HepG2 (cell line): ENCODE data around the gene DENND10. TPM values are rescaled to one million over a fixed set of nuclear protein-coding genes. Genes with fewer than 3 reads are reported as not detected.
A peak's percentile ranks its signal among the peaks of the same experiment; 100 is the strongest.

Source experiments
- CENPBD1 ChIP-seq: sonication (generic); formaldehyde crosslinking; IDR thresholded peaks from 2 replicates; pipeline ENCODE4 v1.8.0; 2022; ENCODE audit warnings: missing genetic modification reagents, low read depth, mild to moderate bottlenecking, borderline replicate concordance
- CERS6 ChIP-seq: sonication (generic); formaldehyde crosslinking; IDR thresholded peaks from 2 replicates; pipeline ENCODE4 v1.5.0; 2020; ENCODE audit warnings: missing genetic modification reagents
- FLYWCH1 ChIP-seq: sonication (generic); formaldehyde crosslinking; IDR thresholded peaks from 2 replicates; pipeline ENCODE4 v1.8.1; 2023; ENCODE audit warnings: mild to moderate bottlenecking, missing genetic modification reagents
- NFIC ChIP-seq: IDR thresholded peaks from 2 replicates; pipeline ENCODE4 v1.6.1; 2012; ENCODE audit warnings: mild to moderate bottlenecking, low read length, inconsistent platforms
- POGZ ChIP-seq: sonication (generic); formaldehyde crosslinking; IDR thresholded peaks from 2 replicates; pipeline ENCODE4 v1.4.0; 2020; ENCODE audit warnings: mild to moderate bottlenecking, missing genetic modification reagents
- TCF7L2 ChIP-seq: IDR thresholded peaks from 2 replicates; pipeline ENCODE4 v1.6.1; 2011; ENCODE audit warnings: mild to moderate bottlenecking, low read depth, low read length, moderate library complexity
- YY1 ChIP-seq: IDR thresholded peaks from 2 replicates; pipeline ENCODE4 v1.6.1; 2011; ENCODE audit warnings: low read length, low read depth, moderate library complexity, mild to moderate bottlenecking; ENCODE audit not compliant: insufficient read depth, insufficient replicate concordance
- ZFP36L2 ChIP-seq: sonication (generic); formaldehyde crosslinking; IDR thresholded peaks from 2 replicates; pipeline ENCODE4 v1.4.0; 2020; ENCODE audit warnings: missing genetic modification reagents
- ZNF138 ChIP-seq: sonication (generic); formaldehyde crosslinking; IDR thresholded peaks from 2 replicates; pipeline ENCODE4 v1.5.0; 2020; ENCODE audit warnings: mild to moderate bottlenecking, low read depth, missing genetic modification reagents
- ZNF205 ChIP-seq: IDR thresholded peaks from 2 replicates; pipeline ENCODE4 v1.6.1; 2018; ENCODE audit warnings: missing biosample characterization, missing genetic modification reagents
- ZNF225 ChIP-seq: sonication (generic); formaldehyde crosslinking; IDR thresholded peaks from 2 replicates; pipeline ENCODE4 v1.4.0; 2020; ENCODE audit warnings: mild to moderate bottlenecking, missing genetic modification reagents
- ZNF407 ChIP-seq: sonication (generic); formaldehyde crosslinking; IDR thresholded peaks from one replicate; pipeline ENCODE4 v1.5.1; 2020; ENCODE audit warnings: mild to moderate bottlenecking, missing genetic modification reagents; ENCODE audit errors: not compliant biosample characterization
- ZNF441 ChIP-seq: sonication (generic); formaldehyde crosslinking; IDR thresholded peaks from 2 replicates; pipeline ENCODE4 v1.7.0; 2021; ENCODE audit warnings: missing genetic modification reagents, borderline replicate concordance
- ZNF609 ChIP-seq: sonication (generic); formaldehyde crosslinking; IDR thresholded peaks from 2 replicates; pipeline ENCODE4 v1.4.0; 2020; ENCODE audit warnings: mild to moderate bottlenecking, missing genetic modification reagents, borderline replicate concordance
- ZNF616 ChIP-seq: sonication (generic); formaldehyde crosslinking; IDR thresholded peaks from 2 replicates; pipeline ENCODE4 v1.5.0; 2020; ENCODE audit warnings: low read depth, mild to moderate bottlenecking, missing genetic modification reagents
- ZNF768 ChIP-seq: sonication (generic); formaldehyde crosslinking; IDR thresholded peaks from 2 replicates; pipeline ENCODE4 v1.4.0; 2020; ENCODE audit warnings: missing genetic modification reagents
- polyA plus RNA-seq, 8 experiments: library from polyadenylated mRNA; depleted of rRNA in 3 of 8; stranded (reverse) in 7 of 8; unstranded in 1 of 8; fragments of >200 nt; fragmentation: Illumina TruSeq in 4 of 8; extraction: Trizol in 4 of 8; gene quantifications; 2 replicates each; pipeline versions ENCODE4 v1.2.1 to v1.2.3, GENCODE V29; 2011 to 2016; ENCODE audit warnings: low read depth in 4 of 8, missing spikeins in 1 of 8, mixed read lengths in 1 of 8; ENCODE audit not compliant: insufficient read depth in 1 of 8
- total RNA-seq, 5 experiments: library from RNA; depleted of rRNA; stranded (reverse); fragments of >200 nt; fragmentation: Illumina TruSeq; extraction: Trizol; gene quantifications; 2 replicates each; pipeline ENCODE4 v1.2.3, GENCODE V29; 2016; ENCODE audit warnings: low read depth in 1 of 5

The DENND10 gene
- total and polyA plus RNA-seq, 2 of the 13 experiments (the other 11 are each of a cell fraction or from before 2014, with no cell fraction given): 43.7 to 78.8 TPM

- no peak for TF ChIP-seq CERS6 (CRISPR knock-in tag)
- peak; percentile 27; the same call in 1 of the 2 replicates for TF ChIP-seq ZNF205 (CRISPR knock-in tag)
- no peak for TF ChIP-seq ZNF138 (CRISPR knock-in tag)
- no peak for TF ChIP-seq ZNF768 (CRISPR knock-in tag)
- no peak for TF ChIP-seq ZNF407 (CRISPR knock-in tag)
- peak; percentile 51; the same call in 1 of the 2 replicates for TF ChIP-seq ZNF441 (CRISPR knock-in tag)
- TF ChIP-seq FLYWCH1 (CRISPR knock-in tag): no peak
- TF ChIP-seq ZNF225 (CRISPR knock-in tag): no peak
- TF ChIP-seq CENPBD1: no peak; the same call in 1 of the 2 replicates
- TF ChIP-seq YY1: peak; percentile 51
- no peak for TF ChIP-seq TCF7L2
- TF ChIP-seq ZNF609: peak; percentile 92
- TF ChIP-seq ZFP36L2: no peak
- TF ChIP-seq POGZ: no peak
- TF ChIP-seq ZNF616 (CRISPR knock-in tag): no peak
- peak; percentile 92 for TF ChIP-seq NFIC
These were observed 16.5 kb downstream of the DENND10 start (continued) for GRCh38 chr10:119120413-119120867.
